Hepatocyte (in vitro differentiated cells): ENCODE results near the gene NOC2L.

ENCODE experiments used
- EZH2 ChIP-seq: fragments of 200-600 bp; sonication (generic); IDR thresholded peaks from 2 replicates; pipeline ENCODE4 v1.6.1; 2016; ENCODE audit warnings: antibody characterized with exemption, mild to moderate bottlenecking, borderline replicate concordance
- EZH2phosphoT487 ChIP-seq: fragments of 200-600 bp; sonication (generic); IDR thresholded peaks from one replicate; pipeline ENCODE4 v1.6.1; 2018; ENCODE audit warnings: antibody characterized with exemption, mild to moderate bottlenecking, low read depth, moderate library complexity; ENCODE audit not compliant: unreplicated experiment, severe bottlenecking
- TF ChIP-seq, protein P1 (sequence below): fragments of 200-600 bp; sonication (generic); IDR thresholded peaks from 2 replicates; pipeline ENCODE4 v1.5.1; 2016; ENCODE audit warnings: antibody characterized with exemption, mild to moderate bottlenecking; ENCODE audit not compliant: poor library complexity

DNA sequence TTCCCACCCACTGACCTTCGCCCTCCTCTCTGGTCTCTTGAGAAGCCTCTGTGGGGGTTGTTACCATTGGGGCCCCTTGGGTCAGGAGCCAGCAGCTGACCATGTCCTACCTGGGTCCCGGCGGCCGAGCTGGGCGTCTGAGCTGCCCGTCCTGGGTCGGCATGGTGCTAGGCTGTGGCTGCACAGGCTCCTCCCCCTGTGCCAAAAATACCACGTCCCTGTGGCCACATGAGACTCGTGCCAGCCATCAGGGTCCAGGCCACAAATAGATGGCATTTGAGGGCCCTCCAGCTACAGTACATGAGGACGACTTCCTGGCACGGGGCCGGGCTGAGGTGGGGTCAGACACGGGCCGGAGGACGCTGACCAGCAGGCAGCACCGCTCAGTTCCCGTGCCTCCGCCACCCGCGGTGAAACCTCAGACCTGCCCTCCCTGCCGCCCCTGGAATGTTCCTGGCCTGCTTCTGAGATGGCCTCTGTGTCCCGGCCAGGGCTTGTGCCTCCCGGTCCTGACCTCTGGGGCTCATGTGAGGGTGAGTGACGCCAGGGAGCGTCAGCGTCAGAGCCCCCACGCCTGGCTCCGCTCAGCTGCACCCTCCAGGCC lies 23.0 kb upstream of the NOC2L start, which contains the start of gene PERM1:
- TF ChIP-seq, protein P1, sequence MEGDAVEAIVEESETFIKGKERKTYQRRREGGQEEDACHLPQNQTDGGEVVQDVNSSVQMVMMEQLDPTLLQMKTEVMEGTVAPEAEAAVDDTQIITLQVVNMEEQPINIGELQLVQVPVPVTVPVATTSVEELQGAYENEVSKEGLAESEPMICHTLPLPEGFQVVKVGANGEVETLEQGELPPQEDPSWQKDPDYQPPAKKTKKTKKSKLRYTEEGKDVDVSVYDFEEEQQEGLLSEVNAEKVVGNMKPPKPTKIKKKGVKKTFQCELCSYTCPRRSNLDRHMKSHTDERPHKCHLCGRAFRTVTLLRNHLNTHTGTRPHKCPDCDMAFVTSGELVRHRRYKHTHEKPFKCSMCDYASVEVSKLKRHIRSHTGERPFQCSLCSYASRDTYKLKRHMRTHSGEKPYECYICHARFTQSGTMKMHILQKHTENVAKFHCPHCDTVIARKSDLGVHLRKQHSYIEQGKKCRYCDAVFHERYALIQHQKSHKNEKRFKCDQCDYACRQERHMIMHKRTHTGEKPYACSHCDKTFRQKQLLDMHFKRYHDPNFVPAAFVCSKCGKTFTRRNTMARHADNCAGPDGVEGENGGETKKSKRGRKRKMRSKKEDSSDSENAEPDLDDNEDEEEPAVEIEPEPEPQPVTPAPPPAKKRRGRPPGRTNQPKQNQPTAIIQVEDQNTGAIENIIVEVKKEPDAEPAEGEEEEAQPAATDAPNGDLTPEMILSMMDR = no peak
- TF ChIP-seq EZH2 (no peak), EZH2phosphoT487 (no peak)
